ENCODE data around the gene TTLL7. TPM values are rescaled to one million over a fixed set of nuclear protein-coding genes. Genes with fewer than 3 reads are reported as not detected.

TTLL7 gene
- total RNA-seq, 2 experiments from 2014 or later = not detected

- H3K9me3 ChIP-seq (ENCODE audit: control insufficient read depth in 1 of 2, insufficient read depth in 1 of 2, low read length in 2 of 2) = peaks cover 0 to 8% of the 10 kb centered on the region in 2 experiments
- H3K4me3 ChIP-seq (ENCODE audit: low read length) = no peak overlapping the region
- Mint-ChIP-seq H3K27me3 (peaks cover 75% of the 10 kb centered on the region), H3K4me3 (peak overlapping the region; percentile 89), H3K36me3 (ENCODE audit: low read depth) (no peaks in the 10 kb centered on the region), H3K9me3 (no peaks in the 10 kb centered on the region), H3K27ac (no peak overlapping the region), H3K4me1 (ENCODE audit: low read depth) (peaks cover 18% of the 10 kb centered on the region)
- no peaks in the 10 kb centered on the region for H3K36me3 ChIP-seq (ENCODE audit: insufficient read depth, low read length)
- no peak overlapping the region for H3K27ac ChIP-seq (ENCODE audit: low read depth in 1 of 2, low read length in 2 of 2)
- peaks cover 40 to 66% of the 10 kb centered on the region in 2 experiments for H3K27me3 ChIP-seq (ENCODE audit: control insufficient read depth in 1 of 2, insufficient read depth in 2 of 2, low read length in 2 of 2)
- ATAC-seq (ENCODE audit: poor library complexity) (no peak), DNase-seq (peak in 1 of 14 experiments; percentile 2)
- ChIA-PET CTCF (no interaction called here), POLR2A (no interaction called here)
- H3K4me1 ChIP-seq (ENCODE audit: insufficient read depth, low read length) = peaks cover 18% of the 10 kb centered on the region
- no peak for TF ChIP-seq CTCF (IDR thresholded peaks at IDR 0.05)
- intact Hi-C loops (cut with DNase I, micrococcal nuclease) = no loop called here
Measured at GRCh38 chr1:83998205-83998497, 781 bp downstream of the TTLL7 start.

GRCh38 chr1:83997631-83998030 is 1.3 kb downstream of the TTLL7 start:
- POLR2A ChIA-PET = no interaction called here
- Histone ChIP-seq H3K4me1 (ENCODE audit: insufficient read depth, low read length) (peaks cover 18% of the 10 kb centered on the region), H3K4me3 (ENCODE audit: low read length) (no peak overlapping the region), H3K27ac (ENCODE audit: low read depth in 1 of 2, low read length in 2 of 2) (no peak overlapping the region), H3K36me3 (ENCODE audit: insufficient read depth, low read length) (no peaks in the 10 kb centered on the region), H3K9me3 (ENCODE audit: control insufficient read depth in 1 of 2, insufficient read depth in 1 of 2, low read length in 2 of 2) (peaks cover 0 to 8% of the 10 kb centered on the region in 2 experiments), H3K27me3 (ENCODE audit: control insufficient read depth in 1 of 2, insufficient read depth in 2 of 2, low read length in 2 of 2) (peaks cover 40 to 66% of the 10 kb centered on the region in 2 experiments)
- no peak for DNase-seq
- no peak for ATAC-seq (ENCODE audit: poor library complexity)
- Mint-ChIP-seq H3K4me3 (no peak overlapping the region), H3K9me3 (no peaks in the 10 kb centered on the region), H3K36me3 (ENCODE audit: low read depth) (no peaks in the 10 kb centered on the region), H3K4me1 (ENCODE audit: low read depth) (peaks cover 18% of the 10 kb centered on the region), H3K27ac (no peak overlapping the region), H3K27me3 (peaks cover 77% of the 10 kb centered on the region)
- CTCF ChIA-PET = no interaction called here
- intact Hi-C loops (cut with DNase I, micrococcal nuclease) = no loop called here
- no peak for TF ChIP-seq CTCF (IDR thresholded peaks at IDR 0.05)

DNA sequence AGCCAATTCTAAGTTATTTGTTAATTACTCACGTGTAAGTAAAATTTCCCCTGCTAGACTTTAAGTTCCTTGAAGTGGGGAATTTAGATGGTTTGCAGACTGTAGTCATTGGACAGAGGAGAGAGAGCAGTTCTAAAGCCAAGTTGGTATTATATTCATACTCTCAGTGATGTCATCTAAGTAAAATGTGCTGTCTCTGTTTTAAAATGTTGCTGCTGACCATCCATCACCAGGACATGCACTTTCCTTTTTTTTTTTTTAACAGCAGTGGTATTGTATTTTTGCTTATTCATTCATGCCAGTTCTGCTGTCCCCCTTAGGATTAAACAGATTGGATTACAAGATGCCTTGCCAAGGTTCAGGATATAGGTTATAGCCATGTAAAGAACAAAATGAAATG is 2.3 kb downstream of the TTLL7 start:
- H3K27ac Mint-ChIP-seq = no peak overlapping the region
- ChIA-PET CTCF (no interaction called here), POLR2A (no interaction called here)
- no peak overlapping the region for H3K4me3 ChIP-seq (ENCODE audit: low read length)
- peaks cover 18% of the 10 kb centered on the region for H3K4me1 Mint-ChIP-seq (ENCODE audit: low read depth)
- H3K27me3 Mint-ChIP-seq = peaks cover 71% of the 10 kb centered on the region
- DNase-seq (no peak), ATAC-seq (ENCODE audit: poor library complexity) (no peak)
- intact Hi-C loops (cut with DNase I, micrococcal nuclease) = no loop called here
- no peaks in the 10 kb centered on the region for H3K36me3 ChIP-seq (ENCODE audit: insufficient read depth, low read length)
- peaks cover 38 to 56% of the 10 kb centered on the region in 2 experiments for H3K27me3 ChIP-seq (ENCODE audit: control insufficient read depth in 1 of 2, insufficient read depth in 2 of 2, low read length in 2 of 2)
- H3K27ac ChIP-seq (ENCODE audit: low read depth in 1 of 2, low read length in 2 of 2) = no peak overlapping the region
- no peaks in the 10 kb centered on the region for H3K9me3 Mint-ChIP-seq
- H3K36me3 Mint-ChIP-seq (ENCODE audit: low read depth) = no peaks in the 10 kb centered on the region
- no peak for TF ChIP-seq CTCF (IDR thresholded peaks at IDR 0.05)
- H3K9me3 ChIP-seq (ENCODE audit: control insufficient read depth in 1 of 2, insufficient read depth in 1 of 2, low read length in 2 of 2) = peaks cover 0 to 8% of the 10 kb centered on the region in 2 experiments
- no peak overlapping the region for H3K4me3 Mint-ChIP-seq
- H3K4me1 ChIP-seq (ENCODE audit: insufficient read depth, low read length) = peaks cover 18% of the 10 kb centered on the region

All from CD4-positive, alpha-beta T cell (primary cell).